Panc1 (cell line): ENCODE data around the gene HMOX1. TPM values are rescaled to one million over a fixed set of nuclear protein-coding genes. Genes with fewer than 3 reads are reported as not detected.

Source experiments
- ATAC-seq: fragments of 200-7000 bp; cut with Tn5 transposase; 2 replicates; pipeline ENCODE4 v1.9.1; 2020; ENCODE audit warnings: mild to moderate bottlenecking, moderate library complexity
- BruUV-seq: library from RNA; stranded (reverse); fragments of 400-500 nt; replicated peaks from 2 replicates; lab custom pipeline; 2021; lab: Mats Ljungman, UMichigan
- CTCF ChIA-PET: fragments of 300-600 bp; sonication (Branson Sonifier 250); formaldehyde crosslinking; loops from one replicate; lab custom pipeline; 2022; ENCODE audit warnings: antibody characterized with exemption; lab: Charles Lee
- POLR2A ChIA-PET: fragments of 300-600 bp; sonication (Branson Sonifier 250); formaldehyde crosslinking; loops from one replicate; lab custom pipeline; 2022; ENCODE audit warnings: antibody characterized with exemption; lab: Charles Lee
- DNase-seq: peaks from one replicate; pipeline ENCODE4 v3.0.0-alpha.2; 2010; ENCODE audit warnings: low read depth, low spot score
- H3K27ac ChIP-seq: 2 replicates; pipeline ENCODE4 v1.5.1; 2011; ENCODE audit warnings: mild to moderate bottlenecking, low read length, inconsistent platforms
- H3K27me3 ChIP-seq: fragments of 200-500 bp; sonication (Bioruptor generic); 2 replicates; pipeline ENCODE4 v1.6.0; 2014; ENCODE audit warnings: low read length, inconsistent platforms; ENCODE audit not compliant: control insufficient read depth, insufficient read depth
- H3K36me3 ChIP-seq: fragments of 200-500 bp; sonication (Bioruptor generic); 2 replicates; pipeline ENCODE4 v1.5.1; 2014; ENCODE audit warnings: inconsistent platforms, mild to moderate bottlenecking, low read length, moderate library complexity; ENCODE audit not compliant: control insufficient read depth, insufficient read depth
- H3K4me1 ChIP-seq: 2 replicates; pipeline ENCODE4 v1.5.1; 2011; ENCODE audit warnings: inconsistent platforms, mild to moderate bottlenecking, low read length, moderate library complexity; ENCODE audit not compliant: control insufficient read depth, insufficient read depth
- H3K4me3 ChIP-seq, 2 experiments: 2 replicates each; pipeline ENCODE4 v1.5.1; 2011 to 2012; ENCODE audit warnings: low read depth in 2 of 2, low read length in 2 of 2, mild to moderate bottlenecking in 2 of 2, inconsistent platforms in 1 of 2, moderate library complexity in 1 of 2
- H3K9me3 ChIP-seq: fragments of 200-500 bp; sonication (Bioruptor generic); 2 replicates; pipeline ENCODE4 v1.5.1; 2014; ENCODE audit warnings: low read depth, mild to moderate bottlenecking, inconsistent platforms, low read length, moderate library complexity; ENCODE audit not compliant: control insufficient read depth, insufficient read depth
- CTCF ChIP-seq: fragments of 450-650 bp; IDR thresholded peaks from 2 replicates; pipeline ENCODE4 v1.5.1; 2017; ENCODE audit warnings: mild to moderate bottlenecking
- POLR2AphosphoS5 ChIP-seq: IDR thresholded peaks from 2 replicates; pipeline ENCODE4 v1.6.1; 2012; ENCODE audit warnings: mild to moderate bottlenecking, low read depth, low read length, moderate library complexity
- SIN3A ChIP-seq: IDR thresholded peaks from 2 replicates; pipeline ENCODE4 v1.6.1; 2012; ENCODE audit warnings: low read depth, mild to moderate bottlenecking, low read length, moderate library complexity, borderline replicate concordance; ENCODE audit not compliant: insufficient read depth
- TCF7L2 ChIP-seq: IDR thresholded peaks from 2 replicates; pipeline ENCODE4 v1.6.1; 2011; ENCODE audit warnings: mild to moderate bottlenecking, low read depth, low read length, inconsistent platforms
- in situ Hi-C: cut with HindIII; loops from 2 replicates; pipeline ENCODE4 v1.10.0; 2016; ENCODE audit warnings: low sequenced_read_pairs, low pct_unique_long_range_greater_than_20kb
- intact Hi-C: fragments of 100-400 bp; cut with micrococcal nuclease; formaldehyde crosslinking; loops from one replicate; pipeline ENCODE4 v1.10.0; 2022; ENCODE audit not compliant: unreplicated experiment
- total RNA-seq: library from RNA; stranded (reverse); gene quantifications from one replicate; pipeline ENCODE4 v1.2.1, GENCODE V29; 2021; ENCODE audit not compliant: unreplicated experiment
- TF ChIP-seq, protein P1 (sequence below), 2 experiments: IDR thresholded peaks; 2 replicates each; pipeline ENCODE4 v1.6.1; 2011 to 2012; ENCODE audit warnings: low read depth in 2 of 2, control low read depth in 1 of 2, low read length in 1 of 2, mild to moderate bottlenecking in 1 of 2, moderate library complexity in 1 of 2; ENCODE audit not compliant: insufficient read depth in 1 of 2

The HMOX1 gene
- total RNA-seq, 1 experiment from 2014 or later, result 105 TPM

GRCh38 chr22:35378621-35379020 lies 2.3 kb upstream of the HMOX1 start:
- no peaks in the 10 kb centered on the region for H3K9me3 ChIP-seq
- in situ Hi-C loops (no loop called here), intact Hi-C loops (no loop called here)
- no TSS peak for BruUV-seq
- H3K4me3 ChIP-seq, result no peak overlapping the region
- no peaks in the 10 kb centered on the region for H3K27me3 ChIP-seq
- CTCF ChIA-PET, result no interaction called here
- H3K27ac ChIP-seq, result peak overlapping the region; percentile 95
- TF ChIP-seq, protein P1, sequence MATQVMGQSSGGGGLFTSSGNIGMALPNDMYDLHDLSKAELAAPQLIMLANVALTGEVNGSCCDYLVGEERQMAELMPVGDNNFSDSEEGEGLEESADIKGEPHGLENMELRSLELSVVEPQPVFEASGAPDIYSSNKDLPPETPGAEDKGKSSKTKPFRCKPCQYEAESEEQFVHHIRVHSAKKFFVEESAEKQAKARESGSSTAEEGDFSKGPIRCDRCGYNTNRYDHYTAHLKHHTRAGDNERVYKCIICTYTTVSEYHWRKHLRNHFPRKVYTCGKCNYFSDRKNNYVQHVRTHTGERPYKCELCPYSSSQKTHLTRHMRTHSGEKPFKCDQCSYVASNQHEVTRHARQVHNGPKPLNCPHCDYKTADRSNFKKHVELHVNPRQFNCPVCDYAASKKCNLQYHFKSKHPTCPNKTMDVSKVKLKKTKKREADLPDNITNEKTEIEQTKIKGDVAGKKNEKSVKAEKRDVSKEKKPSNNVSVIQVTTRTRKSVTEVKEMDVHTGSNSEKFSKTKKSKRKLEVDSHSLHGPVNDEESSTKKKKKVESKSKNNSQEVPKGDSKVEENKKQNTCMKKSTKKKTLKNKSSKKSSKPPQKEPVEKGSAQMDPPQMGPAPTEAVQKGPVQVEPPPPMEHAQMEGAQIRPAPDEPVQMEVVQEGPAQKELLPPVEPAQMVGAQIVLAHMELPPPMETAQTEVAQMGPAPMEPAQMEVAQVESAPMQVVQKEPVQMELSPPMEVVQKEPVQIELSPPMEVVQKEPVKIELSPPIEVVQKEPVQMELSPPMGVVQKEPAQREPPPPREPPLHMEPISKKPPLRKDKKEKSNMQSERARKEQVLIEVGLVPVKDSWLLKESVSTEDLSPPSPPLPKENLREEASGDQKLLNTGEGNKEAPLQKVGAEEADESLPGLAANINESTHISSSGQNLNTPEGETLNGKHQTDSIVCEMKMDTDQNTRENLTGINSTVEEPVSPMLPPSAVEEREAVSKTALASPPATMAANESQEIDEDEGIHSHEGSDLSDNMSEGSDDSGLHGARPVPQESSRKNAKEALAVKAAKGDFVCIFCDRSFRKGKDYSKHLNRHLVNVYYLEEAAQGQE (IDR thresholded peaks at IDR 0.05; ENCODE audit: insufficient read depth in 1 of 2, low read depth in 2 of 2, low read length in 1 of 2), result no peak
- TF ChIP-seq SIN3A, result no peak
- TF ChIP-seq CTCF, result no peak
- no peak for TF ChIP-seq POLR2AphosphoS5
- no peak for TF ChIP-seq TCF7L2
- H3K36me3 ChIP-seq, result no peaks in the 10 kb centered on the region; the same call in 1 of the 2 replicates
- ATAC-seq, result no peak
- POLR2A ChIA-PET, result interaction anchor here (0.5 kb wide), 1 partner anchor 67 kb away, joined by 9 read pairs; no protein-coding TSS in a partner anchor
- peaks cover 45% of the 10 kb centered on the region for H3K4me1 ChIP-seq
- DNase-seq, result no peak

- ChIA-PET POLR2A (no interaction called here), CTCF (no interaction called here)
- in situ Hi-C loops, result no loop called here
- TF ChIP-seq TCF7L2 (no peak), POLR2AphosphoS5 (no peak), CTCF (no peak), SIN3A (no peak)
- TF ChIP-seq, protein P1 (IDR thresholded peaks at IDR 0.05; ENCODE audit: insufficient read depth in 1 of 2, low read depth in 2 of 2, low read length in 1 of 2), result no peak
- H3K4me3 ChIP-seq, result no peak overlapping the region
- H3K36me3 ChIP-seq, result no peaks in the 10 kb centered on the region; the same call in 1 of the 2 replicates
- ATAC-seq (no peak), DNase-seq (no peak)
- peak overlapping the region; percentile 95; the same call in 1 of the 2 replicates for H3K27ac ChIP-seq
- H3K9me3 ChIP-seq, result no peaks in the 10 kb centered on the region
- H3K4me1 ChIP-seq, result peaks cover 49% of the 10 kb centered on the region
- no peaks in the 10 kb centered on the region for H3K27me3 ChIP-seq
- intact Hi-C loops, result no loop called here
- BruUV-seq, result no TSS peak
These were observed 1.5 kb upstream of the HMOX1 start for GRCh38 chr22:35379146-35379993.
